Activated CD4-positive, alpha-beta T cell treated with anti-CD3 and anti-CD28 coated beads, Interleukin-2, amount 50 U/mL, for 48 hours (primary cell): ENCODE results near the gene TMSB15C.

ENCODE experiments used
- DNase-seq, 2 experiments: peaks; one replicate each; pipeline ENCODE4 v3.0.0-alpha.2; 2020

TMSB15C gene

GRCh38 chrX:104041003-104041402 lies 35.0 kb downstream of the TMSB15C start:
- DNase-seq: no peak

GRCh38 chrX:104039689-104040505 lies 36.1 kb downstream of the TMSB15C start, which contains the start of gene H2BW2:
TSS of gene H2BW2 (plus strand) at chrX:104039956. CDS start at chrX:104039995, 39 bp downstream.
- DNase-seq: no peak
